ENCODE results near the gene MYL7. TPM values are rescaled to one million over a fixed set of nuclear protein-coding genes. Genes with fewer than 3 reads are reported as not detected.

The MYL7 gene
- total and polyA plus RNA-seq, 9 of the 15 experiments (the other 6 are each of a cell fraction or from before 2014, with no cell fraction given): not detected

DNA sequence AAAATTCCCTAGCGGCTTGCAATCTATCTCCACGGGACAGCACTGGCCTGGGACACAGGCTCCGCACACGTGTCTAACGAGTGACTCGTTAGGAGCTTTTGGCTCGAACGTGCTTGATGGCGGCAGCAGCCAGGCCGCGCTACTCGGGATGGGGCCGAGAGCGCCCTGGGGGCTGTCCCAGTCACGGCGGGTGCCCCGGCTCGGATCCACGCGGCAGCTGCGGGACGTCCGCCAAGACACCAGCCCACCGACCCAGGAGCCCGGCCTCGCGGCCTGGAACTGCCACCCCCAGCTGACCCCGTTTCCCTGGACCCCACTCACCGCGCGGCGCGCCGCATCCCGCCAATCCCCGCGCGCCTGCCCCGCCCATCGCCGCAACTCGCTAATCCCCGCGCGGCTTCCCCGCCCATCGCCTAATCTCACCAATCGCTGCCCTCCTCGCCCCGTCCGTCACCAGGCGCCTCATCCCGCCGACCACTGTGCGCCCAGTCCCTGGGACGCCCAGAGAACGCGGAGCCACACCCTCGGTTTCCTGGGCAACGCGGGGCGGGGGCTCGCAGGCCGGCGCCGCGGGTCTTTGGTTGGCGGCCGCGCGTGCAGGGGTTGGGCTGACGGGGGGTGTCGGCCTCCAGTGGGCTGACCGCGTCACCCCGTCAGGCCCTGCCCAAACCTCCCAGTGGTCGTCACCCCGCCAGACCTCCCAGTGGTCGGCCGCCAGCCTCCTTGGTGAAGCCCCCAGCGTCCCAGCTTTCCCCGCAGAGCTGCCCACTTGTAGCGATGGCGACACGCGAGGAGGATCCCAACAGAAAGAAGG lies 17.7 kb downstream of the MYL7 start, which contains the start of gene POLD2 (continued):
- TF ChIP-seq, protein P1, sequence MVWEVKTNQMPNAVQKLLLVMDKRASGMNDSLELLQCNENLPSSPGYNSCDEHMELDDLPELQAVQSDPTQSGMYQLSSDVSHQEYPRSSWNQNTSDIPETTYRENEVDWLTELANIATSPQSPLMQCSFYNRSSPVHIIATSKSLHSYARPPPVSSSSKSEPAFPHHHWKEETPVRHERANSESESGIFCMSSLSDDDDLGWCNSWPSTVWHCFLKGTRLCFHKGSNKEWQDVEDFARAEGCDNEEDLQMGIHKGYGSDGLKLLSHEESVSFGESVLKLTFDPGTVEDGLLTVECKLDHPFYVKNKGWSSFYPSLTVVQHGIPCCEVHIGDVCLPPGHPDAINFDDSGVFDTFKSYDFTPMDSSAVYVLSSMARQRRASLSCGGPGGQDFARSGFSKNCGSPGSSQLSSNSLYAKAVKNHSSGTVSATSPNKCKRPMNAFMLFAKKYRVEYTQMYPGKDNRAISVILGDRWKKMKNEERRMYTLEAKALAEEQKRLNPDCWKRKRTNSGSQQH (CRISPR knock-in tag; IDR thresholded peaks at IDR 0.05): no peak
- TF ChIP-seq CBX5 (IDR thresholded peaks at IDR 0.05; ENCODE audit: borderline replicate concordance, low read depth) (no peak), BMI1 (IDR thresholded peaks at IDR 0.05; ENCODE audit: low read length) (no peak), TRIM24 (IDR thresholded peaks at IDR 0.05) (no peak), ZNF408 (CRISPR knock-in tag; IDR thresholded peaks at IDR 0.05; ENCODE audit: low read depth) (no peak), PRMT5 (CRISPR knock-in tag; IDR thresholded peaks at IDR 0.05) (no peak), SP1 (CRISPR knock-in tag; IDR thresholded peaks at IDR 0.05) (peak; percentile 98), ZNF584 (CRISPR knock-in tag; IDR thresholded peaks at IDR 0.05; ENCODE audit: low read depth) (no peak), ZNF124 (CRISPR knock-in tag; IDR thresholded peaks at IDR 0.05) (no peak), PTRF (tag; IDR thresholded peaks at IDR 0.05) (no peak), SMC3 (conservative IDR thresholded peaks at IDR 0.05; ENCODE audit: insufficient read depth, low read depth, low read length) (0 out of 2 replicates have a peak, but pooled peaks have one; percentile 17), LCOR (CRISPR knock-in tag; IDR thresholded peaks at IDR 0.05) (0 out of 2 replicates have a peak, but pooled peaks have one; percentile 62), NFXL1 (CRISPR knock-in tag; IDR thresholded peaks at IDR 0.05) (no peak), HDAC2 (IDR thresholded peaks at IDR 0.05) (no peak), SRSF9 (IDR thresholded peaks at IDR 0.05; ENCODE audit: borderline replicate concordance, low read depth, low read length) (no peak), CC2D1A (IDR thresholded peaks at IDR 0.05) (no peak)
- TF ChIP-seq, protein P2, sequence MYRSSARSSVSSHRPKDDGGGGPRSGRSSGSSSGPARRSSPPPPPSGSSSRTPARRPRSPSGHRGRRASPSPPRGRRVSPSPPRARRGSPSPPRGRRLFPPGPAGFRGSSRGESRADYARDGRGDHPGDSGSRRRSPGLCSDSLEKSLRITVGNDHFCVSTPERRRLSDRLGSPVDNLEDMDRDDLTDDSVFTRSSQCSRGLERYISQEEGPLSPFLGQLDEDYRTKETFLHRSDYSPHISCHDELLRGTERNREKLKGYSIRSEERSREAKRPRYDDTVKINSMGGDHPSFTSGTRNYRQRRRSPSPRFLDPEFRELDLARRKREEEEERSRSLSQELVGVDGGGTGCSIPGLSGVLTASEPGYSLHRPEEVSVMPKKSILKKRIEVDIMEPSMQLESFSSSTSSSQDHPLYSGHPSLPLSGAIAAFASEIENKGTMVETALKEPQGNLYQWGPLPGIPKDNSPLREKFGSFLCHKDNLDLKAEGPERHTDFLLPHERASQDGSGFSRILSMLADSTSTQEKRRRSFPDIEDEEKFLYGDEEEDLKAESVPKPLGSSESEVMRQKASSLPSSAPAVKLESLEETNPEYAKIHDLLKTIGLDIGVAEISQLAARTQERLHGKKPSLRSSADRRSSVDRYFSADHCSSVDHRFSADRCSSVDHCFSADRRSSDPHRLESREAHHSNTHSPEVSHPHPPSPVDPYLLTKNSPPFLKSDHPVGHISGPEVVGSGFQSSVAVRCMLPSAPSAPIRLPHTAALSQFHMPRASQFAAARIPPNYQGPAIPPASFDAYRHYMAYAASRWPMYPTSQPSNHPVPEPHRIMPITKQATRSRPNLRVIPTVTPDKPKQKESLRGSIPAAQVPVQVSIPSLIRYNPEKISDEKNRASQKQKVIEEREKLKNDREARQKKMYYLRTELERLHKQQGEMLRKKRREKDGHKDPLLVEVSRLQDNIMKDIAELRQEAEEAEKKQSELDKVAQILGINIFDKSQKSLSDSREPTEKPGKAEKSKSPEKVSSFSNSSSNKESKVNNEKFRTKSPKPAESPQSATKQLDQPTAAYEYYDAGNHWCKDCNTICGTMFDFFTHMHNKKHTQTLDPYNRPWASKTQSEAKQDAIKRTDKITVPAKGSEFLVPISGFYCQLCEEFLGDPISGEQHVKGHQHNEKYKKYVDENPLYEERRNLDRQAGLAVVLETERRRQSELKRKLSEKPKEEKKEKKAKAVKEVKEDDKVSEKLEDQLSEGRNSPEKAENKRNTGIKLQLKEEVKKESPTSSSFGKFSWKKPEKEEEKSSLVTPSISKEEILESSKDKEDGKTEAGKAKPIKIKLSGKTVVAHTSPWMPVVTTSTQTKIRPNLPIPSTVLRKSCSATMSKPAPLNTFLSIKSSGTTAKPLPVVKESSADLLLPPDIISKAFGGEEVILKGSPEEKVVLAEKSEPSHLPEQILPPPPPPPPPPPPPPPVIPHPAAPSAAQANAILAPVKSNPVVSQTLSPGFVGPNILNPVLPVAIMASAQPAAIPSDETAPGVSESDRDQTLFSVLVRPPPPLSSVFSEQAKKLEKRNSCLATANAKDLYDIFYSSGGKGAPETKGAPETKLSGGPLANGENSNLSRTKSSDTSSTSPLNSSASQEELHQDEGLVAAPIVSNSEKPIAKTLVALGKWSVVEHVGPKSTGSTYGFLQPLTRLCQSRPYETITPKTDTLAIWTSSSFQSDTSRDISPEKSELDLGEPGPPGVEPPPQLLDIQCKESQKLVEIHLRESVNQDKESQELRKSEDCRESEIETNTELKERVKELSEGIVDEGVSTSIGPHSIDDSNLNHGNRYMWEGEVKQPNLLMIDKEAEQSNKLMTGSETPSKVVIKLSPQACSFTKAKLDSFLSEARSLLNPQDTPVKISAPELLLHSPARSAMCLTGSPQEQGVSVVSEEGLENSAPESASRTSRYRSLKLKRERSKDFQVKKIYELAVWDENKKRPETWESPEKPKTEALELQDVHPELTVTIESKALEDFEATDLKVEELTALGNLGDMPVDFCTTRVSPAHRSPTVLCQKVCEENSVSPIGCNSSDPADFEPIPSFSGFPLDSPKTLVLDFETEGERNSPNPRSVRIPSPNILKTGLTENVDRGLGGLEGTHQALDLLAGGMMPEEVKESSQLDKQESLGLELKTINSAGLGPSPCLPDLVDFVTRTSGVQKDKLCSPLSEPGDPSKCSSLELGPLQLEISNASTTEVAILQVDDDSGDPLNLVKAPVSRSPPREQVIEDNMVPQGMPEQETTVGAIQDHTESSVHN (IDR thresholded peaks at IDR 0.05; ENCODE audit: borderline replicate concordance in 1 of 2, low read depth in 1 of 2): no peak
